Measurements from ENCODE around the gene ACAN.

ACAN gene

DNA sequence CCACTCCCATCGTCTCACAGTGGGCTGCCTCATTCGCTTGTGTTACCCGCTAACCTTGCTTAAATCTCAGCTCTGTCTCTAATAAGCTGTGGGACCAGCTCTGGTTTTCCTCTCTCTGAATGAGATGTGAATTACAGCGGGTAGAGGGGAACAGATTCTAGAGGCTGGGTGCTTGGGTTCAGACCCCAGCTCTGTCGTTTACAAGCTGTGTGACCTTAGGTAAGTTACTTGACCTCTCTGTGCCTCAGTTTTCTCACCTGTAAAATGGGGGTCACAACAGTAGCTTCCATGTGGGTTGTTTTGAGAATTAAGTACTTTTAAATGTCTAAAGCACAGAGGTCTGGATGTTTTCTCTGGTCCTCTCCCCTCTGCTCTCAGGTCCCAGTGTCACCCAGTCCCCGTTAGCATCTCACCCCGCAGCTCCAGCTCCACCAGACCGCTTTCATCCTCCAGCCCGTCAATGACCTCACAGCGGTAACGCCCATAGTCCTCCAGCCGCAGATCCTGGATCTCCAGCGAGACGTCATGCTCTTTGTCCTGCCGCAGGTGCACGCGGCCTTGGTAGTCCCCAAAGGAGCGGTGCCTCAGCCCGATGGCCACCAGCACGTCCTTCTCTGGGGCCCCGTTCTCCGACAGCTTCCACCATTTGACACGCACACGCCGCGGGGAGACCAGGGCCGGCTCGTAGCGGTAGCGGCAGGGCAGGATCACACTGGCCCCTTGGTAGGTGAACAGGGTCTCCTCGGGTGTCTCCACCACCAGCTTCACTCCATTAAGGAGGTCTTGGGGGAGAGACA is 77.9 kb downstream of the ACAN start:
- DNase-seq, result no peak

- DNase-seq, result no peak
Measured at GRCh38 chr15:88881775-88882174, 78.5 kb downstream of the ACAN start.

- DNase-seq, result no peak
Measured at GRCh38 chr15:88882785-88883184, 79.5 kb downstream of the ACAN start.

DNA sequence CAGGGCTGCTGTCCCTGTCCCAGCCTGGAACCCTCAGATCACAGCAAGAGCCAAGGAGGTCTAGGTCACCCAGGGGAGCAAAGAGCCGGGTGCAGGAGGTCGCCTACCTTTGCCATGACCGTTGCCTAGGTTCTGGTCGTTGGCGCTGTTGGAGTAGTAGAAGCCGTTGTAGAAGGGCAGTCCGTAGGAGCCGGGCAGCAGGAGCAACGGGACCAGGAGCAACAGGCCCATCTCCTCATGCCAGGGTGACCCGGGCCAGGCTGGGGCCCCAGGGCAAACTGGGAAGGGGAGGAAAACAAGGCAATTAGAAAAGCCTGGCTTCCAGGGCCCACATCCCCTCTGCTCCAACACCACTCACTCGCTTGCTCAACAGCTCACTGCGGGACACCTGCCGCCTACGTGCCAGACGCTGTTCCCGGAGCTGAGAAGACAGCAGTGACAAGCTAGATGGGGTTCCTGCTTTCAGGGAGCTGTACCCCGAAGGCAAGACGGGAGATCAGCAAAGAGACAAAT is 83.9 kb downstream of the ACAN start:
- no peak for DNase-seq

- DNase-seq, result no peak
Measured at GRCh38 chr15:88888719-88889118, 85.5 kb downstream of the ACAN start.

DNA sequence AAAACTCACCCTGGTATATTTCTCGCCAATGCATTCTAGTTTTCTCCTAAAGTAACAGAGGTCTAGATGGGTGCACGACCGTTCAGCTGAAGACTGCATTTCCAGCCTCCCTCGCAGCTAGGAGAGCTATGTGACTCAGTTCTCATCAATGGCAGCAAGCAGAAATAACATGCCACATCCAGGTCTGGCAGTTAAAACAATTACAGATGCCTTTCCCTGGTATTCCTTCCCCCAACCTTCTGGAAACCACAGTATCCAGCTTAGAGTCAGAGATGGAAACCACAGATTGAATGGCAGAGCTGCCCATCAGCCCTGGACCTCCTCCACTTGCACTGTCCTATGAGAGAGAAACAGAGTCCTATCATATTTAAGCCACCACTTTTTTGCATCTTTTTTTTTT is 87.3 kb downstream of the ACAN start:
- DNase-seq, result no peak

GRCh38 chr15:88891540-88892254 is 88.5 kb downstream of the ACAN start:
- DNase-seq, result no peak

GRCh38 chr15:88894348-88894818 is 91.1 kb downstream of the ACAN start:
- no peak for DNase-seq

- no peak for DNase-seq
Measured at GRCh38 chr15:88894819-88895767, 91.9 kb downstream of the ACAN start, which contains the start of gene HAPLN3. Gene HAPLN3 (minus strand): TSS chr15:88895544. CDS start chr15:88887298, 8,246 bp downstream.

GRCh38 chr15:88896333-88897033 is 93.2 kb downstream of the ACAN start:
- no peak for DNase-seq

GRCh38 chr15:88897142-88897455 is 93.9 kb downstream of the ACAN start:
- DNase-seq, result no peak

DNA sequence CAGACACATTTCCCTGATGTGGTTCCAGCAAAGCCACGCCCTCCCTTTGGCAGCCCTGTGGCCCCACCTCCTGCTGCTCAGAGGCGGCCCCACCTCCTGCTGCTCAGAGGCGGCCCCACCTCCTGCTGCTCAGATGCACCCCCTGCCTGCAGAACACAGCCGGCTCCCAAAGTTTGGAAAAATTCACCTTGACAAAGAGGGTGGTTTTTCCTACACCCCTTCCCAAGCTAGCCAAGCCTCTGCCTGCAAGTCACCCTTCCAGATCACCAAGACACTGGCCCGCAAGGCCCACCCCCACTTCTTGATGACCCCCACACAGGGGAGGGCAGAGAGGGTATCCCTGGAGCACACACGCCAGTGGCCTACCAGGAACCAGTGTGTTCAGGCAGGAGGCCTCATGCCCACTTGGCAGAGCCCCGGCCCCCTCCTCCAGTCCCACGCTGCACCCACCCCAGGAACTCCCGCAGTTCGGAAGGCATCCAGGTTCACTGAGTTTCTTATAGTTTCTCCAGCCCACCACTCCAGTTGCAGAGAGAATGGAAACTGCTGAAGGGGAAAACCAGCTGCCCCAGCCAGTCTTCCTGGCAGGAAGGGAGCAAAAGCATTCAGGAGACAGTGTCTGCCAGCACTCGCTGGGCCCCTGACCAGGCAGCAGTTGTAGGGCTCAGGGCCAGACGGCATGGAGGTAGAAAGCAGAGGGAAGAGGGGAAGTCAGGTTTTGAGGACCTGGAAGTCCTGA is 94.4 kb downstream of the ACAN start:
- DNase-seq, result peak; percentile 59

- no peak for DNase-seq
Measured at GRCh38 chr15:88898736-88899135, 95.5 kb downstream of the ACAN start.

GRCh38 chr15:88899251-88899650 is 96.0 kb downstream of the ACAN start:
- no peak for DNase-seq

GRCh38 chr15:88900309-88900981 is 97.2 kb downstream of the ACAN start:
- DNase-seq, result no peak

GRCh38 chr15:88900982-88901418 is 97.8 kb downstream of the ACAN start:
- no peak for DNase-seq

DNA sequence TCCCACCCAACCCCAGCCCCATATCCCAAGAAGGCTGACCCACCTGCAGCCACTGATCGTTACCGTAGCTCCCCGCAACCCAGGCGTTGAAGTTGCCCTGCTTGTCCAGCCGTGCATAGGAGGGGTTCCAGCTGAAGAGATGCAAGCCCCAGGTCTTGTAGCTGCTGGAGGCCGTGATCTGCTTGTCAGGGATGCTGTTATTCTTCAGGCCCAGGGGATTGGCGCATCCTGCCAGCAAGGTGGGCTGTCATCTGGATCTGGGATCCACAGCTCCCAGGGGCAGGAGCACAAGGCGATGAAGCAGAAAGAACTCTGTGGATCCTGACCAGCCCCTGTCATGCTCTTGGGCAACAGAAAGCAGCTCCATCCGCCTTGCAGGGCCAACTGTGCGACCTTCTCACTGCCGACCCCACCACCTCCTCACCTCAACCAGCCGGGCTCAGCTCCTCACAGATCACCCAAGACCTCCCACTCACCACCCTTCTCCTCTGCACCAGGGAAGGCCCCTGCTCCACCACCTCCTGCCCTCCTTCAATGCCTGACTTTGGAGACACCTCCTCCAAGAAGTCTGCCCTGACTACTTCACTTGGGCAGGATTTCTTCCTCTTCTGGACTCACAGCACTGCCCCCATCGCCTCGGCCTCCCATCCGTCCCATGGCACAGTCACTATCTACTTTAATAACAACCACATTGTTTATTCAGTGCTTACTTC is 98.4 kb downstream of the ACAN start:
- DNase-seq, result no peak

GRCh38 chr15:88902221-88902835 is 99.1 kb downstream of the ACAN start:
- no peak for DNase-seq

GRCh38 chr15:88902846-88903245 is 99.6 kb downstream of the ACAN start:
- DNase-seq, result no peak

DNA sequence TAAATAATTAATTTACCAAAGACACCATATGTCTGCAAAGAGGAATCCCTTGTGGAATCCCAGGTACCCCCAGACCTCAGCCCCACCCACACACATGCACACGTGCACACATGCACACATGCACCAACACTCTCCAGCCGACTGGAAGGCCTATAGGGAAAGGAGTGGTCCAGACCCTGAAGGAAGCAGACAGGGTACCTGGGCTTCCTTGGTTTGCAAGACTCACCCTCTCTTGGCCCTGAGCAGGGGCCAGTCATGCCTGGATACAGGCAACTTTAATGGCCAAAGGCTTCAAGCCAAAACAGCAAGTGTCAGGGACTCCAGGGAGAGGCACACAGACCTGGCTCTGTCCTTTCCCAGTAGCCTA is 101.0 kb downstream of the ACAN start:
- no peak for DNase-seq

All from GDM1 (cell line).